Mesothelial cell of epicardium (in vitro differentiated cells): ENCODE measurements around the gene NDUFAF7. TPM values are rescaled to one million over a fixed set of nuclear protein-coding genes. Genes with fewer than 3 reads are reported as not detected.

Source experiments
- DNase-seq, 2 experiments: peaks; one replicate each; pipeline ENCODE4 v3.0.0; 2021; ENCODE audit warnings: low spot score in 2 of 2; ENCODE audit not compliant: unreplicated experiment in 2 of 2
- H3K27ac Mint-ChIP-seq: 2 replicates; pipeline ENCODE4 v1.8.0; 2021; ENCODE audit warnings: mixed read lengths
- H3K27me3 Mint-ChIP-seq: 2 replicates; pipeline ENCODE4 v1.8.0; 2021; ENCODE audit warnings: low read depth, mixed read lengths
- H3K36me3 Mint-ChIP-seq: 2 replicates; pipeline ENCODE4 v1.8.0; 2021; ENCODE audit warnings: mixed read lengths
- H3K4me1 Mint-ChIP-seq: 2 replicates; pipeline ENCODE4 v1.8.0; 2021; ENCODE audit warnings: mixed read lengths
- H3K4me3 Mint-ChIP-seq: 2 replicates; pipeline ENCODE4 v1.8.0; 2021; ENCODE audit warnings: mild to moderate bottlenecking, moderate library complexity, mixed read lengths
- H3K9me3 Mint-ChIP-seq: 2 replicates; pipeline ENCODE4 v1.8.0; 2021; ENCODE audit warnings: mixed read lengths
- CTCF ChIP-seq: fragments of 200-600 bp; sonication (generic); IDR thresholded peaks from one replicate; pipeline ENCODE4 v1.5.0; 2021; ENCODE audit warnings: antibody characterized with exemption; ENCODE audit not compliant: unreplicated experiment
- total RNA-seq: library from RNA; stranded (reverse); gene quantifications from 3 replicates; pipeline ENCODE4 v1.2.1, GENCODE V29; 2021

NDUFAF7 gene
- total RNA-seq, 1 donor from 2014 or later = 27.0 TPM

- peaks cover 7% of the 10 kb centered on the region for H3K4me1 Mint-ChIP-seq
- H3K36me3 Mint-ChIP-seq = peaks cover 32% of the 10 kb centered on the region
- no peaks in the 10 kb centered on the region for H3K9me3 Mint-ChIP-seq
- H3K27me3 Mint-ChIP-seq = no peaks in the 10 kb centered on the region
- no peak overlapping the region for H3K4me3 Mint-ChIP-seq
- TF ChIP-seq CTCF = no peak
- no peak overlapping the region for H3K27ac Mint-ChIP-seq
- no peak for DNase-seq
Observed at GRCh38 chr2:37267685-37268084, 36.2 kb downstream of the NDUFAF7 start.

DNA sequence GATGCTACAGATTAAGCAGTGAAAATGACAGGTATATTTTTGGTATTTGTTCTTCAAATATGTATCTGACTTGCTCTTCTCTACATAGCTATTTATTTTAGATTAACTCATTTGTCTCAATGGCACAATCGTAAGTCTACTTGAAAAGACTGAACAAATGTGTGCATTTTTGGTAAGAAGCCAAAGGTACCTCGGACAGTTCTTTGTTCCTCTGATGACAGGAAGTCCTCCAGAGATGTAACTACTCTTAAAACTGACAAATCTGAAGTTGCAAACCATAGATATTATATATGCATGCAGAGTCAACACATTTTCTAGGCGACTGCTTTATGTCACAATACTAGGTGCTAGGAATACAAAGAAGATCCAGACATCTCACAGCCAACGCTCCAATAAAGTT is 36.7 kb downstream of the NDUFAF7 start:
- no peak for TF ChIP-seq CTCF
- DNase-seq = no peak
- H3K36me3 Mint-ChIP-seq = peaks cover 30% of the 10 kb centered on the region
- no peaks in the 10 kb centered on the region for H3K9me3 Mint-ChIP-seq
- H3K27me3 Mint-ChIP-seq = no peaks in the 10 kb centered on the region
- no peak overlapping the region for H3K27ac Mint-ChIP-seq
- H3K4me1 Mint-ChIP-seq = peaks cover 7% of the 10 kb centered on the region
- H3K4me3 Mint-ChIP-seq = no peak overlapping the region

DNA sequence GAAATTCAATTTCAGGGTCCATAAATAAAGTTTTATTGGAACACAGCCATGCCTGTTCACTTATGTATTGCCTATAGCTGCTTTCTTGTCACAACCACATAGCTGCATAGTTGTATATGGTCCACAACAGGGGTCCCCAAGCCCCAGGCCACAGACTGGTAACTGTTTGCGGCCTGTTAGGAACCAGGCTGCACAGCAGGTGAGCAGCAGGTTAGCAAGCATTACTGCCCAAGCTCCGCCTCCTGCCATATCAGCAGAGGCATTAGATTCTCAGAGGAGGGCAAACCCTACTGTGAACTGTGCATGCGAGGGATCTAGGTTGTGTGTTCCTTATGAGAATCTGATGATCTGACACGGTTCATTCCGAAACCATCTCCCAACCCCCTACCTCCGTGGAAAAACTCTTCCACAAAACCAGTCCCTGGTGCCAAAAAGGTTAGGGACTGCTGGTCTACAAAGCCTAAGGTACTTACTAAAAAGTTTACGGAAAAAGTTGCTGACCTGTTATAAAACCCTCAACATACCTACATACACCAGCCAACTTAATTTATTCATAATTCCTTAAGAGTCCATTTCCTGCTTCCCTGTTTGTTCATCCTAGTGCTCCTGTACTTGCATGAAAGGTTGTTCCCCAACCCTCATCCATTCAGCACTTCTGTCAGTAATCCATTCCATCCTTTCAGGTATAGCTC is 40.1 kb downstream of the NDUFAF7 start:
- DNase-seq = no peak
- no peaks in the 10 kb centered on the region for H3K9me3 Mint-ChIP-seq
- H3K4me3 Mint-ChIP-seq = no peak overlapping the region
- no peak overlapping the region for H3K27ac Mint-ChIP-seq
- H3K27me3 Mint-ChIP-seq = no peaks in the 10 kb centered on the region
- H3K4me1 Mint-ChIP-seq = no peaks in the 10 kb centered on the region
- TF ChIP-seq CTCF = no peak
- H3K36me3 Mint-ChIP-seq = peaks cover 42% of the 10 kb centered on the region

GRCh38 chr2:37274359-37274965 is 43.0 kb downstream of the NDUFAF7 start:
- Mint-ChIP-seq H3K4me1 (no peaks in the 10 kb centered on the region), H3K27me3 (no peaks in the 10 kb centered on the region), H3K27ac (no peak overlapping the region), H3K4me3 (no peak overlapping the region), H3K9me3 (no peaks in the 10 kb centered on the region), H3K36me3 (peaks cover 29% of the 10 kb centered on the region)
- no peak for TF ChIP-seq CTCF
- DNase-seq = no peak

GRCh38 chr2:37276291-37276690 is 44.8 kb downstream of the NDUFAF7 start:
- Mint-ChIP-seq H3K27me3 (no peaks in the 10 kb centered on the region), H3K4me3 (no peak overlapping the region), H3K4me1 (no peaks in the 10 kb centered on the region), H3K27ac (no peak overlapping the region), H3K36me3 (peaks cover 36% of the 10 kb centered on the region), H3K9me3 (no peaks in the 10 kb centered on the region)
- no peak for DNase-seq
- no peak for TF ChIP-seq CTCF
